COLO668 (cell line): ENCODE results near the gene CHPF2.

ENCODE experiments used
- DNase-seq: peaks from one replicate; lab custom pipeline; 2025; ENCODE audit not compliant: unreplicated experiment; lab: John Stamatoyannopoulos, UW

Gene CHPF2

GRCh38 chr7:151260471-151260870 is 28.2 kb downstream of the CHPF2 start:
- no peak for DNase-seq

- DNase-seq, result no peak
Measured at GRCh38 chr7:151260883-151261282, 28.6 kb downstream of the CHPF2 start.

GRCh38 chr7:151261529-151261928 is 29.2 kb downstream of the CHPF2 start:
- DNase-seq, result no peak

GRCh38 chr7:151264615-151265014 is 32.3 kb downstream of the CHPF2 start:
- DNase-seq, result no peak

- DNase-seq, result no peak
Measured at GRCh38 chr7:151265351-151265931, 33.2 kb downstream of the CHPF2 start.

GRCh38 chr7:151269511-151269910 is 37.2 kb downstream of the CHPF2 start:
- no peak for DNase-seq

GRCh38 chr7:151271699-151272355 is 39.5 kb downstream of the CHPF2 start:
- DNase-seq, result no peak

- DNase-seq, result no peak
Measured at GRCh38 chr7:151272405-151272804, 40.1 kb downstream of the CHPF2 start.

- no peak for DNase-seq
Measured at GRCh38 chr7:151272877-151273276, 40.6 kb downstream of the CHPF2 start.

GRCh38 chr7:151273651-151274390 is 41.5 kb downstream of the CHPF2 start:
- no peak for DNase-seq

- no peak for DNase-seq
Measured at GRCh38 chr7:151274396-151274795, 42.1 kb downstream of the CHPF2 start.

GRCh38 chr7:151274936-151275812 is 42.9 kb downstream of the CHPF2 start:
- DNase-seq, result no peak

GRCh38 chr7:151275813-151276577 is 43.7 kb downstream of the CHPF2 start:
- no peak for DNase-seq

GRCh38 chr7:151276666-151277590 is 44.6 kb downstream of the CHPF2 start:
- peak; percentile 55 for DNase-seq

- no peak for DNase-seq
Measured at GRCh38 chr7:151277631-151278030, 45.3 kb downstream of the CHPF2 start.

GRCh38 chr7:151278949-151279348 is 46.7 kb downstream of the CHPF2 start:
- DNase-seq, result no peak

GRCh38 chr7:151279868-151280267 is 47.6 kb downstream of the CHPF2 start:
- DNase-seq, result no peak

- DNase-seq, result no peak
Measured at GRCh38 chr7:151280388-151281019, 48.2 kb downstream of the CHPF2 start.

- DNase-seq, result no peak
Measured at GRCh38 chr7:151281686-151282085, 49.4 kb downstream of the CHPF2 start.
